Measurements from ENCODE around the gene ERG. TPM values are rescaled to one million over a fixed set of nuclear protein-coding genes. Genes with fewer than 3 reads are reported as not detected.
A peak's percentile ranks its signal among the peaks of the same experiment; 100 is the strongest.

Gene ERG
- total and polyA plus RNA-seq, 2 donors (not counting 1 experiment from before 2014, with no cell fraction given): under 0.01 TPM; not detected in 1

DNA sequence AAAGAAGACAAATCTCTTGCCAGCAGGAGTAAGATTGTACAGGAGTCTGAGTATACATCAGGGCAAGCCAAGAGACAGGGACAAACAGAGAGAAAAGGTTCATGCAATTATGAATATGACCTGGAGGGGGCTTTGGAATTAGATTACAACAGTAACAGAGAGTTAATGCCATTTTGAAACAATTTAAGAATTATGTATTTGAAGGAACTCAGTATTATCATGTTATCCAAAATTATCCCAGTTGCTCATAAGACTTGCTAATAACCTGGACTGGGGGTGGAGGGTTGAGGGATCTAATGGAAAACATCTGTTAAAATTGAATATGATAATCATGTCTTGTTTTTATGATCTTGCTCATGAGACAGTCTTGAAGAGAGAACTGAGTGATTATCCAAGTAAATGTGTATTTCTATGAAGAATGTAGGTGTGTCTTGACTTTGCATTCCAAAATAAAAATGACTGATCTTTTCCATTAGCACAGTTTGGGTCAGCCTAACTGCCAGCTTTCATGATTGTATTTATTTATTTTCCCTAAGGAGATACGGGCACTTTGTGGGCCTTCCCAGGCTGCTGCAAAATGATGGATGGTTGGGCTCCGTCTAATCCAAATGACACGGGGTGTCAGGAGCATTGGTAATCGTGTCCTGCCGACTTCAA lies 117.7 kb downstream of the ERG start:
- H4K20me1 ChIP-seq (ENCODE audit: control insufficient read depth, extremely low read depth, insufficient read depth, low read length): no peaks in the 10 kb centered on the region
- no peak overlapping the region for H3K4me2 ChIP-seq (ENCODE audit: extremely low read depth, insufficient read depth, low read length)
- no peaks in the 10 kb centered on the region for H3K79me2 ChIP-seq (ENCODE audit: control insufficient read depth, insufficient read depth, low read length)
- DNase-seq (ENCODE audit: low read depth in 2 of 2): peak; percentile 22 to 25
- no peak overlapping the region for H3K27ac ChIP-seq (ENCODE audit: insufficient read depth, low read length)
- H3K9ac ChIP-seq (ENCODE audit: insufficient read depth, low read length): no peak overlapping the region
- TF ChIP-seq, protein P1, sequence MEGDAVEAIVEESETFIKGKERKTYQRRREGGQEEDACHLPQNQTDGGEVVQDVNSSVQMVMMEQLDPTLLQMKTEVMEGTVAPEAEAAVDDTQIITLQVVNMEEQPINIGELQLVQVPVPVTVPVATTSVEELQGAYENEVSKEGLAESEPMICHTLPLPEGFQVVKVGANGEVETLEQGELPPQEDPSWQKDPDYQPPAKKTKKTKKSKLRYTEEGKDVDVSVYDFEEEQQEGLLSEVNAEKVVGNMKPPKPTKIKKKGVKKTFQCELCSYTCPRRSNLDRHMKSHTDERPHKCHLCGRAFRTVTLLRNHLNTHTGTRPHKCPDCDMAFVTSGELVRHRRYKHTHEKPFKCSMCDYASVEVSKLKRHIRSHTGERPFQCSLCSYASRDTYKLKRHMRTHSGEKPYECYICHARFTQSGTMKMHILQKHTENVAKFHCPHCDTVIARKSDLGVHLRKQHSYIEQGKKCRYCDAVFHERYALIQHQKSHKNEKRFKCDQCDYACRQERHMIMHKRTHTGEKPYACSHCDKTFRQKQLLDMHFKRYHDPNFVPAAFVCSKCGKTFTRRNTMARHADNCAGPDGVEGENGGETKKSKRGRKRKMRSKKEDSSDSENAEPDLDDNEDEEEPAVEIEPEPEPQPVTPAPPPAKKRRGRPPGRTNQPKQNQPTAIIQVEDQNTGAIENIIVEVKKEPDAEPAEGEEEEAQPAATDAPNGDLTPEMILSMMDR (conservative IDR thresholded peaks at IDR 0.05 in 1 of 2, IDR thresholded peaks at IDR 0.05 in 1 of 2; ENCODE audit: low read depth in 1 of 2, low read length in 2 of 2): peak; percentile 28 to 40
- no peak for TF ChIP-seq EZH2 (IDR thresholded peaks at IDR 0.05; ENCODE audit: low read length, missing control alignments)
- no peaks in the 10 kb centered on the region for H3K36me3 ChIP-seq (ENCODE audit: control insufficient read depth, insufficient read depth, low read length)
- no peaks in the 10 kb centered on the region for H3K27me3 ChIP-seq (ENCODE audit: control insufficient read depth, insufficient read depth, low read length)
- no peak overlapping the region for H3K4me3 ChIP-seq (replicated peaks in 1 of 4; ENCODE audit: control extremely low read depth in 1 of 4, insufficient read depth in 1 of 4, low read depth in 3 of 4, low read length in 4 of 4)
- no peak overlapping the region for H2AFZ ChIP-seq (ENCODE audit: low read length)
- H3K9me3 ChIP-seq (ENCODE audit: control insufficient read depth, insufficient read depth, low read depth, low read length): no peaks in the 10 kb centered on the region
- no peaks in the 10 kb centered on the region for H3K4me1 ChIP-seq (ENCODE audit: control insufficient read depth, extremely low read depth, insufficient read depth, low read length)

DNA sequence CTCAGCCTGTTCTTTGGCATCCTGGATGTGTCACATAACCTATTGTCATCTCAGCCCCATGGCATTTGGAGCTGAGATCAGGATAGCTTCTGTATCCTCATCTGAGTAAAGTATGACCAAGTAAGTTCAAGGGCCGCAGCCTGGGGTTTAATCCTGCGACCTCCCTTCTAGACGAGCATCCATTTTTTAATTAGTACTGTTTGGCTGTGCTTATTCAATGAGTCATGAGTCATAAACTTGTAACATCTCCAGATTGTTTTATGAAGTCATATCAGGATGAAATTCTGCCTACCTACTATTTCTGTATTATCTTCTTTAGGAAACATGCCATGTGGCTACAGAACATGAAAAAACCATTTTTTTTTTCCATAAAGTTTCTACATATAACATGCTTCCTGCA lies 119.1 kb downstream of the ERG start:
- TF ChIP-seq, protein P1 (conservative IDR thresholded peaks at IDR 0.05 in 1 of 2, IDR thresholded peaks at IDR 0.05 in 1 of 2; ENCODE audit: low read depth in 1 of 2, low read length in 2 of 2): no peak
- TF ChIP-seq EZH2 (IDR thresholded peaks at IDR 0.05; ENCODE audit: low read length, missing control alignments): no peak
- Histone ChIP-seq H2AFZ (ENCODE audit: low read length) (no peak overlapping the region), H3K79me2 (ENCODE audit: control insufficient read depth, insufficient read depth, low read length) (no peaks in the 10 kb centered on the region), H3K9ac (ENCODE audit: insufficient read depth, low read length) (no peak overlapping the region), H3K4me1 (ENCODE audit: control insufficient read depth, extremely low read depth, insufficient read depth, low read length) (no peaks in the 10 kb centered on the region), H4K20me1 (ENCODE audit: control insufficient read depth, extremely low read depth, insufficient read depth, low read length) (no peaks in the 10 kb centered on the region), H3K4me3 (replicated peaks in 1 of 4; ENCODE audit: control extremely low read depth in 1 of 4, insufficient read depth in 1 of 4, low read depth in 3 of 4, low read length in 4 of 4) (no peak overlapping the region), H3K9me3 (ENCODE audit: control insufficient read depth, insufficient read depth, low read depth, low read length) (no peaks in the 10 kb centered on the region), H3K36me3 (ENCODE audit: control insufficient read depth, insufficient read depth, low read length) (no peaks in the 10 kb centered on the region), H3K4me2 (ENCODE audit: extremely low read depth, insufficient read depth, low read length) (no peak overlapping the region), H3K27me3 (ENCODE audit: control insufficient read depth, insufficient read depth, low read length) (no peaks in the 10 kb centered on the region), H3K27ac (ENCODE audit: insufficient read depth, low read length) (no peak overlapping the region)
- no peak for DNase-seq (ENCODE audit: low read depth in 2 of 2)

DNA sequence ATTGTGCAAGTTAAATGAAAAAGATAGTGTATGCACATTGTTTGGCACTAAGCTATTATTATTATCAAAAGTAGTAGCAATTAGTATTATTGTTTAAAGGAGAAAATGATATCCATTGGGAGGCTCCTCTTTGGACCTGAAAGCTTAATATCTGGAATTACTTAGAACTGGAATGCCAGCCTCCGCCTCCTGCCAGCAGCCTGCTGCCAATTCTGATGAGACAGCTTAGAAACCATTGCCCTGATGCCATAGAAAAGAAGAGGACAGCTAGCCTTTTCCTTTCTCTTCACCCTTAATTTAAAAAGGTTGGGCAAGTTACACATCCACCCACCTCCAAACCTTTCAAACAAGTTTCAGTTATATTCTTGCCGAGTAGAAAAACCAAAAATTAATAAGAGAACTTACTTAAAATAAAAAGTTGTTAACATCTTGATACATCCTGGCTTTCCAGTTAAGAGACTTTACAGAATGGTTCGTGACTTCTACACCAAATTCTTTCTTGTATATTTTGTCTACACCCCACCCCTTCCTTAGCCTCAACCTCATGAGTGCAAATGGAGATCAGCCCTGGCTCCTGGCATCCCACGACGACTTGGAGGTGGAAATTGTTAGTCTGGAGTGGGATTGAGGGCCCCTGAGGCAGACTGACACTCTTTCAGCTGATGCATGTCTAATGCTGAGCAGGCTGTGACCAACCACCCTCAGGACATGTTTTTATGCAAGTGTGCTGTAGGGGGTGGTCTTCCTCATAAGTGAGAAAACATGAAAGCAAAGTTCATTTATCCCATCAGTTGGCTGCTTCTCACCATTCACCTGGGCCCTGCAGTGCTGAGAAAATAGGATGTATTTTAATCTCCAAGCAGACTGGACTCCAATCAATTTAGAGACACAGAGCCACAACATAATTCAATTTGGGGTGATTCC lies 120.8 kb downstream of the ERG start:
- H3K36me3 ChIP-seq (ENCODE audit: control insufficient read depth, insufficient read depth, low read length): no peaks in the 10 kb centered on the region
- no peak overlapping the region for H3K4me2 ChIP-seq (ENCODE audit: extremely low read depth, insufficient read depth, low read length)
- DNase-seq (ENCODE audit: low read depth in 2 of 2): no peak
- no peaks in the 10 kb centered on the region for H3K9me3 ChIP-seq (ENCODE audit: control insufficient read depth, insufficient read depth, low read depth, low read length)
- H2AFZ ChIP-seq (ENCODE audit: low read length): no peak overlapping the region
- no peak overlapping the region for H3K27ac ChIP-seq (ENCODE audit: insufficient read depth, low read length)
- no peaks in the 10 kb centered on the region for H3K79me2 ChIP-seq (ENCODE audit: control insufficient read depth, insufficient read depth, low read length)
- no peak overlapping the region for H3K4me3 ChIP-seq (replicated peaks in 1 of 4; ENCODE audit: control extremely low read depth in 1 of 4, insufficient read depth in 1 of 4, low read depth in 3 of 4, low read length in 4 of 4)
- H3K27me3 ChIP-seq (ENCODE audit: control insufficient read depth, insufficient read depth, low read length): no peaks in the 10 kb centered on the region
- no peak overlapping the region for H3K9ac ChIP-seq (ENCODE audit: insufficient read depth, low read length)
- no peaks in the 10 kb centered on the region for H4K20me1 ChIP-seq (ENCODE audit: control insufficient read depth, extremely low read depth, insufficient read depth, low read length)
- TF ChIP-seq, protein P1 (conservative IDR thresholded peaks at IDR 0.05 in 1 of 2, IDR thresholded peaks at IDR 0.05 in 1 of 2; ENCODE audit: low read depth in 1 of 2, low read length in 2 of 2): no peak
- no peak for TF ChIP-seq EZH2 (IDR thresholded peaks at IDR 0.05; ENCODE audit: low read length, missing control alignments)
- no peaks in the 10 kb centered on the region for H3K4me1 ChIP-seq (ENCODE audit: control insufficient read depth, extremely low read depth, insufficient read depth, low read length)

Measured in fibroblast of lung (primary cell).